ENCODE results near the gene UQCR10.

DNA sequence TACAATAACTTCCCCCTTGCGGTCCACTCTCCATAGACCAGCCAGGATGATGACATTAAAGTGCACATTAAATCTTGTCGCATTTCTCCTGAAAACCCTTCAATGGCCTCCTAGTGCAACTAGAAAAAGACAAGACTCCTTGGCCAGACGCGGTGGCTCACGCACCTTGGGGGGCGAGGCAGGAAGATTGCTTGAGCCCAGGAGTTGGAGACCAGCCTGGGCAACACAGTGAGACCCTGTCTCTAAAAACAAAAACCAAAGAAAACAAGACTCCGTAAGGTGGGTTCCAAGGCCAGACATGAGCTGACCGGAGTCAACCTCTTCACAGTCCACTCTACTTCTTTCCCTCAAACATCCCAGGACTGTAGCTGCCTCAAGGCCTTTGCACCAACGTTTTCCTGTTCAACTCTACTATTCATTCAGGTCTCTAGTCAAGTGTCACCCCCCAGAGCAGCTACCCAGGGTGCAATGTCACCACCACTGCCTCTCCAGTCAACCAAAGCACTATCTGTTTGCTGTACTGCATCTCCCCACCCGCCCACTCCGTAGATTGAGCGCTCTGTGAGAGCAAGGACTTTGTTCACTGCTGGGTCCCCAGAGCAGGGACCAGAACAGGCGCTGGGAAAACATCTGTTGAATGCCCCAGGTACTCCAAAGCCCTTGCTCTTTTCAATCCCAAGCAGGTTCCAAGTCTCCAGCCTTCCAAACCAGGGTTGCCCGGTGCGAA, 1.1 kb upstream of the UQCR10 start:
- TF ChIP-seq, protein P1, sequence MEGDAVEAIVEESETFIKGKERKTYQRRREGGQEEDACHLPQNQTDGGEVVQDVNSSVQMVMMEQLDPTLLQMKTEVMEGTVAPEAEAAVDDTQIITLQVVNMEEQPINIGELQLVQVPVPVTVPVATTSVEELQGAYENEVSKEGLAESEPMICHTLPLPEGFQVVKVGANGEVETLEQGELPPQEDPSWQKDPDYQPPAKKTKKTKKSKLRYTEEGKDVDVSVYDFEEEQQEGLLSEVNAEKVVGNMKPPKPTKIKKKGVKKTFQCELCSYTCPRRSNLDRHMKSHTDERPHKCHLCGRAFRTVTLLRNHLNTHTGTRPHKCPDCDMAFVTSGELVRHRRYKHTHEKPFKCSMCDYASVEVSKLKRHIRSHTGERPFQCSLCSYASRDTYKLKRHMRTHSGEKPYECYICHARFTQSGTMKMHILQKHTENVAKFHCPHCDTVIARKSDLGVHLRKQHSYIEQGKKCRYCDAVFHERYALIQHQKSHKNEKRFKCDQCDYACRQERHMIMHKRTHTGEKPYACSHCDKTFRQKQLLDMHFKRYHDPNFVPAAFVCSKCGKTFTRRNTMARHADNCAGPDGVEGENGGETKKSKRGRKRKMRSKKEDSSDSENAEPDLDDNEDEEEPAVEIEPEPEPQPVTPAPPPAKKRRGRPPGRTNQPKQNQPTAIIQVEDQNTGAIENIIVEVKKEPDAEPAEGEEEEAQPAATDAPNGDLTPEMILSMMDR (conservative IDR thresholded peaks at IDR 0.05 in 1 of 2, IDR thresholded peaks at IDR 0.05 in 1 of 2; ENCODE audit: extremely low read depth in 1 of 2, insufficient read depth in 1 of 2, low read depth in 1 of 2, low read length in 2 of 2), result no peak
- no peak for TF ChIP-seq EZH2 (IDR thresholded peaks at IDR 0.05; ENCODE audit: borderline replicate concordance, low read length)
